ENCODE results near the gene LAMB1.

LAMB1 gene

DNA sequence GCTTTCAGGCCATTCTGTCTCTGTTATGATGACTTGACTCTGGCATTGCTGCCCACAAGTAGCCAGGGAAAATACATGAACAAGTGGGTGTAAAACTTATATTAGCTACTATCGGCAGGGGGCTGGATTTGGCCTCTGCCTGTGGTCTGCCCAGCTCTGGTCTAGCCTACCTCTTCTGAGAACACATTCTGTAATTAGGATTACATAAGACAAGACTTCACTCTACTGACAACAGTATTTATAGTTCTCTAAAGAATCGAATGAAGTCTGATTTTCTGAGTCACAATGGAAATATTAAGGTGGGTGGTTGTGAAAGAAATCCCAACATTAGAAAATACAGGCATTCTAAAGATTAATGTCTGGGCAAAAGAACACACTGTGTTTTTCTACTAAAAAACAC lies 56.5 kb downstream of the LAMB1 start:
- Mint-ChIP-seq H3K4me3 (no peak overlapping the region), H3K9me3 (no peaks in the 10 kb centered on the region), H3K4me1 (no peaks in the 10 kb centered on the region), H3K27me3 (no peaks in the 10 kb centered on the region), H3K36me3 (no peaks in the 10 kb centered on the region), H3K27ac (no peak overlapping the region)
- DNase-seq: no peak
- CTCF ChIA-PET: interaction anchor here (1.5 kb wide), 1 partner anchor 199 kb away, joined by 5 read pairs; no protein-coding TSS in a partner anchor

DNA sequence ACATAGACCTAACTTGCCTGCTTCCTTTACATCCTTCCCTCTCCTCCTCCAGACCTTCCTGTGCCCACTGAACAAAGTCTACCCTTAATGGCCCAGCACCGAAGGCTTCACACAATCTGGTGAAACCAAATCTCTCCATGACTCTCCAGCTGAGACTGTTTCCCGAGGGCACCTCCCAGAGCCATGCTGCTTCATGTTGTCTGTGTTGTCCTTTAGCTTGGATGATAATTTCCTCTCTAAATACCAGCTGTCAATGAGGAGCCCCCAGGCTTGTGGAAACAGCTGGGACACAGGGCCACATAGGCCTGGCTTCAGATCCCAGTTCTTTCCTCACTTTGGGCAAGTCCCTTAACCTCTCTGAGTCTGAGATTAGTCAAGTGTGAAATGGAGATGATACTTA lies 57.6 kb downstream of the LAMB1 start:
- Mint-ChIP-seq H3K4me3 (no peak overlapping the region), H3K4me1 (no peaks in the 10 kb centered on the region), H3K27me3 (no peaks in the 10 kb centered on the region), H3K27ac (no peak overlapping the region), H3K9me3 (no peaks in the 10 kb centered on the region), H3K36me3 (no peaks in the 10 kb centered on the region)
- CTCF ChIA-PET: interaction anchor here (1.5 kb wide), 1 partner anchor 200 kb away, joined by 5 read pairs; no protein-coding TSS in a partner anchor
- DNase-seq: no peak

DNA sequence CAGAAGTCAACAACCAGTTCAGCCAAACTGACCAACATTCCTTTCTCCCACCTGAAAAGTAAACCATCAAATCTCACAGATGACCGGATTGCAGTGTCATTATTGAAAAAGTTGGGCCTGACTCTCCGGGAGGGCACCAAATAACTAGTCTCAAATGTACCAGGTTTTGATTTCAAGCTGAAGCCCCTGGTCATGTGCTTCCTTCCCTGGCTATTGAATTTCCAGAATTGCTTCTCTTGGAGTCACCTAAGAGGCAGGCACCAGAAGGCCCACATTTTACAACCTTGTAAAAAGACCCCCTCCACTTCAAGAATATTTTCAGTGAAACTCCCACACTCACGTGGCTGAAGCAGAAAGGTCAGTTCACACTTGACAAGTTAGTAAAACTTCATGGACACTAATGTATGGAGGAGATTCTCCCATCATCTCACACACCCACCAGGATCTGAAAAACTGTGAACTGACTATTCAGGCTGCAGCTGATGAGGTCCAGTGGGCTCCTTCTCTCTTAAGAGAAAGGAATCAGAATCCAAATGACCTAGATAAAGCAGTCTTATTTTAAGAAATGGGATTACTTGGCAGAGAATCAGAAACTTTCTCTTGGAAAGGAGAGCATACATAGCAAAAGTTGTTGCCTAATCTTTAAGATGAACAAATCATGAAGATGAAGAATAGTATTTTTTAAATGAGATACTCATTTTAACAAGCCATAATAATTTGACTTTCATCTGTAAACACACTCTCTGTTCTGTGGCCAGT lies 58.4 kb downstream of the LAMB1 start:
- no peak for DNase-seq
- Mint-ChIP-seq H3K4me1 (no peaks in the 10 kb centered on the region), H3K27ac (no peak overlapping the region), H3K9me3 (no peaks in the 10 kb centered on the region), H3K27me3 (no peaks in the 10 kb centered on the region), H3K4me3 (no peak overlapping the region), H3K36me3 (no peaks in the 10 kb centered on the region)
- CTCF ChIA-PET: no interaction called here

DNA sequence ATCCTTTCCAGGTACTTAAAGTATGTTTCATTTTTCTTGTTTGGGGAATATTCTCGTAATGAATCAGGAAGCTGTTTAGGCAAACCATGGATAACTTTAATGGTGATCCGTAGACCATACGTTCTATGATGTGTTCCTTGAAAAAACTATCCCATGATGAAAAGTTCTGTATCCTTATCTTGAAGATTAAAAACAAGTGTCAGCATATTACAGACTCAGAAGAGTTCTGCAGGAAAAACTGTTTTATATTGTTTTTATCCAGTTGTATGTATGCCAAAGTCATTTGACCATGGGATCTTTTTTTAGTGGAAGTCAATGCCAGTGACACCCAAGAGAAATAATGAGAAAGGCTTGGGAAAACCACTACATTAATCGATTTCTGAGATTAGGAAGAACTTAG lies 59.9 kb downstream of the LAMB1 start:
- no peak for DNase-seq
- Mint-ChIP-seq H3K36me3 (no peaks in the 10 kb centered on the region), H3K9me3 (no peaks in the 10 kb centered on the region), H3K27ac (no peak overlapping the region), H3K4me3 (no peak overlapping the region), H3K27me3 (no peaks in the 10 kb centered on the region), H3K4me1 (no peaks in the 10 kb centered on the region)
- CTCF ChIA-PET: no interaction called here

DNA sequence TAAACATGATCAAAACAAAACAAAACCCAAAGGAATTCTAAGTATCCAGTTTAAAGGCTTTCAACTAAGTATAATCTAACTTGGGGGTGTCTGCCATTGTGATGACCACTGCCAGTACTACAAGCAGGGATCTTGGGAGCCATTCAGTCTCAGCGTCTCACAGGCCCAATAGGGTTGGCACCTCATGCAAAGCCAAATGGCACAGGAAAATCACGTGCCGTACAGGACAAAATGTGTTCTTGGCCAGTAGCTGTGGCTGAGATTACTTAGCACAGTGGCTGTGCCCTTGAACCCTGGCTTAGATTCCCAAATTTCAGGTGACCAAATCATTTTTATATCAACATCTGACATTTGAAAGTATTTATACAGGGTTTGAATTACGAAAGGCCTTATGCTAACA lies 62.0 kb downstream of the LAMB1 start:
- no peaks in the 10 kb centered on the region for H3K9me3 Mint-ChIP-seq
- no peak overlapping the region for H3K27ac Mint-ChIP-seq
- no peaks in the 10 kb centered on the region for H3K36me3 Mint-ChIP-seq
- no peaks in the 10 kb centered on the region for H3K4me1 Mint-ChIP-seq
- no peaks in the 10 kb centered on the region for H3K27me3 Mint-ChIP-seq
- H3K4me3 Mint-ChIP-seq: no peak overlapping the region
- CTCF ChIA-PET: no interaction called here
- no peak for DNase-seq

DNA sequence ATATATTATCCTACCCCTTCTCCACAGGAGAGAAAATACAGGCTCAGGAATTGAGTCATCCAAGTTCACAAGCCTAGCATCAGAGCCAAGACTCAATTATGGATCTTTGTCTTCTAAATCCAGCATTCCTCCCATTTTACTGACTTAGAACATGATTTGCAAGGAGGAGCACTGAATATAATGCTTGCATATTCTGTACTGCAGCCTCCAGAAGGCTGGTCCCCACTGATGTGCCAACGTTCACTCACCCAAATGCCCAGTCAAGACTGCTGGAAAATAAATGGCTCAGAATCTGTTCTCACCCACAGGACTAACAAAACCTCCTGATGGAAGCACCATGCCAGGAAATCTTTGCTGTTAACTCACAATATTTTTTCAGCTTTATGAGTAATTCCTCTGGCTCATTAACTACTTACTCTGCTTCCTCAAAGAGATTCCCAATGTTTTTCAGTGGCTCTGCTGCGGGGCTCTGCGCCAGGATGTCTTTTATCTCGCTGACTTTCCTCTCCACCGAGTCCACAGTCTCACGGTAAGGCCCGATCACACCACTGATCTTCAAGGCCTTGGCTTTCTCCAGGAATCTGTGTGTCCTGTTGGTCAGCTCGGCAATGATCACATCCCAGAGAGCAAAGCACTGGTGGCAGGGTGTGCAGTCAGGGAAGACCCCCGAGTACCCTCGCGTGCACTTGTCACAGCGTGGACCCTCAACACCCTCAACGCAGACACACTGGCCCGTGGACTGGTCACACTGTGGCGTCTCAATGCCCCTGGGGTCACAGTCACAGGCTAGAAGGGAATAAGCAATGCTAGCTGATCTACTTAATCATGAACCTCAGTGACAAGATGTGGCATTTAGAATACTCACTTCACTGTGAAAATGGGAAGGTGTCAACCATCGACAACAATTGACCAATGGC lies 63.1 kb downstream of the LAMB1 start:
- no peak overlapping the region for H3K4me3 Mint-ChIP-seq
- no peak overlapping the region for H3K27ac Mint-ChIP-seq
- CTCF ChIA-PET: no interaction called here
- DNase-seq: no peak
- H3K4me1 Mint-ChIP-seq: no peaks in the 10 kb centered on the region
- no peaks in the 10 kb centered on the region for H3K9me3 Mint-ChIP-seq
- no peaks in the 10 kb centered on the region for H3K36me3 Mint-ChIP-seq
- H3K27me3 Mint-ChIP-seq: no peaks in the 10 kb centered on the region

DNA sequence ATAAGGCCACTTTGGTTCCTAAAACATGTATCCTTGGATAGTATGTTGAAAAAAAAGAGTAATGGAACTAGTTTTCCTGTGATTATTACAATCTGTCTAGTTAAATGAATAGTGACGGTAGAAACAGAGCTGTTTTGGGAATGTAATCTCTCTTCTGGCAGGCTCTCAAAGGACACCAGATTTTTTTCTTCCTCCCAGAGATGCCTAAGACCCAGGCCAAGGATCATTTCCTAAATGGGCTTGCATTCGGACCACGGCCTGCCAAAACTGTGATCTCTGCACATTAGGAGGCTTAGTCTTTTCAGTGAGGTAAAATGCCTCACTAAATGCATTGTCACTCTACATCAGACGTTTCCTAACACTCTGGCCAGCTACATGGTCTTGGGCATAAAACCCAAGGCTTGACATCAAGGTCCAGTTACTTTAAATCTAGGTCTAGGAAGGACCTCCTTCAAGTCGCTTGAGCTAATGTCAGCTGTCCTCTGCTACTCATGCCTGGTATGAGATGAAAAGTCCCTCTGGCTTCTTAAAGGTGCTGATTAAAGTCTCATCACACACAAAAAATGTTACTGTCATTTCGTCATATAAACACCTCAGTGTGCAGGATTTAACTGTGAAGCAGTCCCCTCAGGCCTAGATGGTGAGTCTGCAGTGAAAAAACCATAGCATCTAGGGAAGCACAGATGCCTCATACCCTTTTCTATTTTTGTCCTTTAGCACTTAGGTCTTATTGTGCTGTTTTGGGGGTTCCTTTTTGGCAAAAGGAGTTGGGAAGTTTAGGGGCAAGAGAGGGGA lies 64.3 kb downstream of the LAMB1 start:
- no peaks in the 10 kb centered on the region for H3K4me1 Mint-ChIP-seq
- no peaks in the 10 kb centered on the region for H3K27me3 Mint-ChIP-seq
- H3K9me3 Mint-ChIP-seq: no peaks in the 10 kb centered on the region
- no peaks in the 10 kb centered on the region for H3K36me3 Mint-ChIP-seq
- no peak overlapping the region for H3K4me3 Mint-ChIP-seq
- H3K27ac Mint-ChIP-seq: no peak overlapping the region
- DNase-seq: no peak
- CTCF ChIA-PET: no interaction called here

DNA sequence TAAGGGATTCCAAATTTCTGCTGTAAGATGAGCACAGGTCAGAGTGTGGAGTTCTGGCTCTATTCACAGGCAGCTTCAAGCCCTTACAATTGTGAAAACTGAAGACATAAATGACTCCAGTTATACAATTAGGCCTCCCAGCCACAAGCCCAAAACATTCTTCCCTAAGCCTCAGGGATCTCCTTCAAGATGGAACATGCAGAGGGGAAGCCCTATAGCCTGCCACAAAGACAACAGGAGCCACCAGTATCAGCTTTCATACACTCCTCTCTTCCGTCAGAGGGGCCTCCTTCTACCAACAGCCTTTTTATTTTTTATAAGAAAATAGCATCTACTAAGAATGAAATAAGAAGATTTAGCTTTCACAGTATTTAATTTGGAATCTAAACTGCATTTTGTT lies 65.4 kb downstream of the LAMB1 start:
- DNase-seq: no peak
- no peak overlapping the region for H3K27ac Mint-ChIP-seq
- no peak overlapping the region for H3K4me3 Mint-ChIP-seq

DNA sequence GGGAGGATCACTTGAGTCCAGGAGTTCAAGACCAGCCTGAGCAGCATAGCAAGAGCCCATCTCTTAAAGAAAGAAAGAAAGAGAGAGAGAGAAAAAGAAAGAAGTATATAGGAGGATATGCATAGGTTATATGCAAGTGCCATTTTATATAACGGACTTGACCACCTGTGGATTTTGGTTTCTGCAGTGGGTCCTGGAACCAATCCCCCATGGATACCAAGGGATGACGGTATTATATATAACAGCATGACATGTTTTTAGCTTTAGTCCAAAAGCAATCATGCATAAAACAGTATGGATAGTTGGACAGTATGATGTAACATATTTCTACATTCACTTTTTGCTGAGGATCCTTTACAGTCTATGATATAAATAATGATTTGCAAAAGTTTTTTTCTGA lies 66.6 kb downstream of the LAMB1 start:
- H3K9me3 Mint-ChIP-seq: no peaks in the 10 kb centered on the region
- no peaks in the 10 kb centered on the region for H3K4me1 Mint-ChIP-seq
- no peaks in the 10 kb centered on the region for H3K27me3 Mint-ChIP-seq
- peaks cover 9% of the 10 kb centered on the region for H3K36me3 Mint-ChIP-seq
- no peak for DNase-seq
- no peak overlapping the region for H3K4me3 Mint-ChIP-seq
- H3K27ac Mint-ChIP-seq: no peak overlapping the region
- CTCF ChIA-PET: no interaction called here

More for the DNA sequence above, 65.4 kb downstream of the LAMB1 start:
- Mint-ChIP-seq H3K4me1 (no peaks in the 10 kb centered on the region), H3K27me3 (no peaks in the 10 kb centered on the region), H3K9me3 (no peaks in the 10 kb centered on the region), H3K36me3 (peaks cover 3% of the 10 kb centered on the region)
- CTCF ChIA-PET: no interaction called here

DNA sequence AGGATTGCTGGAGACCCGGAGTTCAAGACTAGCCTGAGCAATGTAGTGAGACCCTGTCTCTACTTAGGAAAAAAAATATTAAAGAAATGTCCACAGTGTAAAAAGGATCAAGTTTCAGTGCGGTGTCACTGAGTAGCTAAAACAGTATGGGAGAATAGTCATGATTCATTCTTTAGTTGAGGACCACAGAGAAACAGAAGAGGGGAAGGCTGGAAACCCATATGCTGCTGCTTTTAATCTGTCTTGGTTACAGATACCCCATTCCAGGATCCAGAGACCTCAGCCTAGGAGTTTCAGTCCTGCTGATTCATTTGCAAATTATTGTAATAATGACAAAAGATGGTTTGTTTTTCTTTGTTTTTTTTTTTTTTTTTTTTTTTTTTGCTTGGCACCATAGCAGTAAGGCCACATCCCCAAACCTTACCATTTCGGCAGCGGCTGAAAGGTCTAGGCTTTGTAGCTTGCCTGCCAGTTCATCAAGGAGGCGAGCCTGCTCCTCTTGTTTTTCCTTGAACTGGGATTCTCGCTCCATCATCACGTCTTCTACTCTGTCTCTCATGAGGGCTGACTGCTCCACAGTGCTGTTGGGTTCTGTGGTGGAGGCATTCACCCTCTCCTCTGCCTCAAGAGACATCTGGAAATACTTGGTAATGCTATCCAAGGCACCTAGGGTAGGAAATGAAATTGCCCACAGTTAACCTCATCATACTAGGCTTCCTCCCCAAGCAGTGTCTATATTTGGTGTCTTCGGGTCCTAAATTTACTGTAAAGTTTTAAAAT lies 67.8 kb downstream of the LAMB1 start:
- CTCF ChIA-PET: interaction anchor here (0.9 kb wide), 1 partner anchor 787 kb away, joined by 4 read pairs; no protein-coding TSS in a partner anchor
- Mint-ChIP-seq H3K4me3 (no peak overlapping the region), H3K27ac (no peak overlapping the region)

DNA sequence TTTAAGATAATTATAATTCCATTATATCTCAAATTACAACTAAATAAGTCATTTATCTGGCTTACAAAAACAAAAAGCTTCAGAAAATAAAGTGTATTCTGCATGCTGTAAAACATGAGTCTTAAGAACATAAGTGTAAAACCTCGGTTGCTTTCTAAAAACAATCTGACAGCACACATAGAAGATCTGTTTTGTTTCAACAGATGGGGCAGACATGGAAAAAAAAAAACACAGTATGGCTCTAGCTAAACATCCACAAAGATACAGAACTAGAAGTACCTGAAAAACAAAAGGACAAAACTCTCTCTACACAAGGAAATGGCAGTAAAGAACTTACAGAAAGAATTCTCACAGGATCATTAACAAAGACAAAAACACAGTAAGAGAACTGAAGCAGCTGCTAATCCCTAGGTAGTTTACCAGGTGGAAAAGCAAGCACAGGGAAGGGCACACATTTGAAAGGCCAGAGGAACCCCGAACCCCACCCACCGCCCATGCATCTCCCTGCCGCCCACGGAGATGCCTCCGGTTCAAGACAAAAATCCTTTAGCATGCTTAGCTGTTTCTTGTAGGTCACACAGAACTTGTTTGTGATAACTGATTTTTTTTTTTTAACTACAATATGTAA lies 69.5 kb downstream of the LAMB1 start:
- DNase-seq: no peak
- H3K4me1 Mint-ChIP-seq: no peaks in the 10 kb centered on the region
- H3K9me3 Mint-ChIP-seq: no peaks in the 10 kb centered on the region
- CTCF ChIA-PET: interaction anchor here (0.7 kb wide), 1 partner anchor 177 kb away, joined by 3 read pairs; no protein-coding TSS in a partner anchor
- no peaks in the 10 kb centered on the region for H3K27me3 Mint-ChIP-seq
- no peak overlapping the region for H3K27ac Mint-ChIP-seq
- H3K36me3 Mint-ChIP-seq: peaks cover 22% of the 10 kb centered on the region
- no peak overlapping the region for H3K4me3 Mint-ChIP-seq

More for the DNA sequence above, 67.8 kb downstream of the LAMB1 start:
- no peaks in the 10 kb centered on the region for H3K27me3 Mint-ChIP-seq
- H3K4me1 Mint-ChIP-seq: no peaks in the 10 kb centered on the region
- no peak for DNase-seq
- H3K36me3 Mint-ChIP-seq: peaks cover 11% of the 10 kb centered on the region
- H3K9me3 Mint-ChIP-seq: no peaks in the 10 kb centered on the region

DNA sequence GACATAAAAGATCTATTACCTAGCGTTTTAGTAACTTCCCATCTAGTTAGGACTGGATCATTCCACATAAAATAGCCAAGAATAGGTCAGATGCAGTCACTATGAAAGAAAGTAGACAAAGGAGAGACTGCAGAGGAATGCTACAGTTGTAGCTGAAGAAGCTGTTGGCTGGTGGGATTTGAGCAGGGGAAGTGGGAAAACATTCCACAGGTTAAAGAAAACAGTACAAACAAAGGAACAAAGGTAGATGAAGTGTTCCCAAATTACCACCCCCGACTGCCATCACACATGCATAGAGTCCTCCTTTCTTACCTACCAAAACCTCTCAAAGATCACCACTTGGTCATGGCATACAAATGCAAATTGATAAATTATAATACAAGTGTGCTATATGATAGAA lies 70.2 kb downstream of the LAMB1 start:
- CTCF ChIA-PET: no interaction called here
- no peaks in the 10 kb centered on the region for H3K27me3 Mint-ChIP-seq
- no peaks in the 10 kb centered on the region for H3K4me1 Mint-ChIP-seq
- H3K4me3 Mint-ChIP-seq: no peak overlapping the region
- H3K36me3 Mint-ChIP-seq: peaks cover 22% of the 10 kb centered on the region
- no peak overlapping the region for H3K27ac Mint-ChIP-seq
- DNase-seq: no peak
- H3K9me3 Mint-ChIP-seq: no peaks in the 10 kb centered on the region

DNA sequence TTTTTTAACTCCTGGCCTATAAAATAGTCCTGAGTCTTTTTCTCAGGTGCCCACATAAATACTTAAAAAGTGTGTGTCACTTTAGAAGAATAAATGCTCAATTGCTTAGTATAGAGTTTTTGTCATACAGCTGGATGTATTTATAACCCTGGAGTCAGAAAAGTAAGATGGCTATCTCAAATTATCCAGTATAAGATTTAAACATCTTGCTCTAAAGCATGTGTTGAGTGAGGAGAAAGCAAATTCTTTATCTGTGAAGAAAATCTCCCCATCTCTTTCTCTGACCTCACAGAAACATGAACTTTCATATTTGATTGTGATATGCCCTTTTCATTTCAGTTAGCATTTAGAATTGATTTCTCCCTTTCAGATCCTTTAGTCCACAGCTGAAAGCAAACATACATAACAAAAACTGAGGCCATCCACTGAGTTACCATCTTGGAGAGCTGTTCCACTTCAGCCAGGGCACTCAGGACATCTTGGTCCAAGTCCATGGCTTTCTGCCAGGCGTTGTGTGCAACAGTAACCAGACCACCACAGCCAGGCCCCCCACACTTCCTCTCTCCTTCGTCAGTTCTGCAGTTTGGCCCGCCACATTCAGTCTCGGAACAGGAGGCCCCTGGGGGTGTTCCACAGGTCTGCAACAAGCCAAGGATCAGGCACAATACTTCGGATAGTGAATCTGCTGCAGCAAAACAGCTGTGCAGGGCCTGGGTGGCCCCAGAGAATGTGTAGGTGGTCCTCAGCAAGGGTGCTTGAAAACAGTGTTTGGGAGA lies 71.0 kb downstream of the LAMB1 start:
- Mint-ChIP-seq H3K9me3 (no peaks in the 10 kb centered on the region), H3K4me1 (no peaks in the 10 kb centered on the region), H3K27me3 (no peaks in the 10 kb centered on the region), H3K27ac (no peak overlapping the region), H3K4me3 (no peak overlapping the region), H3K36me3 (peaks cover 28% of the 10 kb centered on the region)
- CTCF ChIA-PET: no interaction called here
- DNase-seq: no peak
